ENCODE results near the gene XAB2. TPM values are rescaled to one million over a fixed set of nuclear protein-coding genes. Genes with fewer than 3 reads are reported as not detected.

Gene XAB2
- total RNA-seq, 4 donors from 2014 or later, result 26.6 to 61.9 (median 33.7) TPM

DNA sequence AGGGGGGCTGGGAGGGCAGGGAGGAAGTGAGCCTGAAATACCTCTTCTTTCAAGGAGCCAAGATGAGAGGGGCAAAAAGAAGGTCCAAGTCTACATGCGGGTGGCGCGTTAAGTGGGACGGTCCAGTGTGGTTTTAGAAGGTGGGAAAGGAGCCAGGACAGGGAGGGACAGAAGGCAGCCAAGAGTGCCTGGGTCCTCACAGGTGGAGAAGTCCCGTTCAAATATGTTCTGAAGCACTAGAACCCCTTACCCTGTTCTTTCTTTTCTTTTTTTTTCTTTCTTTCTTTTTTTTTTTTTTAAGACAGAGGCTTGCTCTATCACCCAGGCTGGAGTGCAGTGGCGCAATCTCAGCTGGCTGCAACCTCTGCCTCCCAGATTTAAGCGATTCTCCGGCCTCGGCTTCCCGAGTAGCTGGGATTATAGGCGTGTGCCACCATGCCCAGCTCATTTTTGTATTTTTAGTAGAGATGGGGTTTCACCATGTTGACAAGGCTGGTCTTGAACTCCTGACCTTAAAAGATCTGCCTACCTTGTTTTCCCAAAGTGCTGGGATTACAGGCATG lies 26.3 kb downstream of the XAB2 start:
- H3K9me3 ChIP-seq, result no peaks in the 10 kb centered on the region
- DNase-seq, result no peak
- peaks cover 0 to 18% (median 0%) of the 10 kb centered on the region in 3 donors for H3K36me3 ChIP-seq
- H3K4me1 ChIP-seq, result no peaks in the 10 kb centered on the region
- H3K27ac ChIP-seq, result no peak overlapping the region
- H3K4me3 ChIP-seq, result no peak overlapping the region
- no peak for TF ChIP-seq POLR2A (IDR thresholded peaks at IDR 0.05)
- TF ChIP-seq, protein P1, sequence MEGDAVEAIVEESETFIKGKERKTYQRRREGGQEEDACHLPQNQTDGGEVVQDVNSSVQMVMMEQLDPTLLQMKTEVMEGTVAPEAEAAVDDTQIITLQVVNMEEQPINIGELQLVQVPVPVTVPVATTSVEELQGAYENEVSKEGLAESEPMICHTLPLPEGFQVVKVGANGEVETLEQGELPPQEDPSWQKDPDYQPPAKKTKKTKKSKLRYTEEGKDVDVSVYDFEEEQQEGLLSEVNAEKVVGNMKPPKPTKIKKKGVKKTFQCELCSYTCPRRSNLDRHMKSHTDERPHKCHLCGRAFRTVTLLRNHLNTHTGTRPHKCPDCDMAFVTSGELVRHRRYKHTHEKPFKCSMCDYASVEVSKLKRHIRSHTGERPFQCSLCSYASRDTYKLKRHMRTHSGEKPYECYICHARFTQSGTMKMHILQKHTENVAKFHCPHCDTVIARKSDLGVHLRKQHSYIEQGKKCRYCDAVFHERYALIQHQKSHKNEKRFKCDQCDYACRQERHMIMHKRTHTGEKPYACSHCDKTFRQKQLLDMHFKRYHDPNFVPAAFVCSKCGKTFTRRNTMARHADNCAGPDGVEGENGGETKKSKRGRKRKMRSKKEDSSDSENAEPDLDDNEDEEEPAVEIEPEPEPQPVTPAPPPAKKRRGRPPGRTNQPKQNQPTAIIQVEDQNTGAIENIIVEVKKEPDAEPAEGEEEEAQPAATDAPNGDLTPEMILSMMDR (IDR thresholded peaks at IDR 0.05), result no peak
- no peaks in the 10 kb centered on the region for H3K27me3 ChIP-seq

DNA sequence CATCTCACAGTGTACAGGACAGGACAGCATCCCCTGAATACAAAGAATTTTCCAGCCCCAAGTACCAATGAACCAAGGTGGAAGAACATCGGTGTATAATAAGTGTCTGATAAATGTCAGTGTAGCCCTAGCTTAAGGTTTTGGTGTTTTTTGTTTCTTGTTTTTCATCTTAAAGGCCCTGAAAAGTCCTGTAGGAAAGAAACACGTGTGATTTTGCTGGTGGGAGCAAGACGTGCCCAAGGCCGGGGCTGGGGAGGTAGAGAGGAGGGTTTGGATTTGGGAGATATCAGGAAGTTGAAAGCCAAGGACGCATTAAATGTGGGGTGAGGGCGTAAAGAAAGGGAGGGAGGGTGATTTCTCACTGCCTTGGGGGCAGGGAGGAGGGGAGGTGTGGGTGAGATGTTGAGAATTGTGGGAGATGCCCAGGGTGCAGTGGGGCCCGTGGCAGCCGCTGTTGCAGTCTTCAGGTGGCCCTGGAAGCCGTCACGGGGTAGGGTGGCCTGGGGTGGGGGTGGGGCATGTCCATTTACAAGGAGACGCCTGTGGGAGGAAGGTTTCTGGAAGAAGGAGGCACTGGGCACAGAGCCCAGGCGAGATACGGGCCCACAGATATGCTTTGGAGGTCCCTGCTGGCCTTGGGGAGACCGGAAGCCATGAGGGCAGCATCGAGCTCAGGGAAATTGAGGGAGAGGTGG lies 27.0 kb downstream of the XAB2 start:
- Histone ChIP-seq H3K4me3 (no peak overlapping the region), H3K27ac (no peak overlapping the region), H3K27me3 (no peaks in the 10 kb centered on the region), H3K4me1 (no peaks in the 10 kb centered on the region), H3K36me3 (peaks cover 0 to 12% (median 0%) of the 10 kb centered on the region in 3 donors), H3K9me3 (no peaks in the 10 kb centered on the region)
- DNase-seq, result no peak
- TF ChIP-seq POLR2A (IDR thresholded peaks at IDR 0.05), result no peak
- TF ChIP-seq, protein P1 (IDR thresholded peaks at IDR 0.05), result no peak

DNA sequence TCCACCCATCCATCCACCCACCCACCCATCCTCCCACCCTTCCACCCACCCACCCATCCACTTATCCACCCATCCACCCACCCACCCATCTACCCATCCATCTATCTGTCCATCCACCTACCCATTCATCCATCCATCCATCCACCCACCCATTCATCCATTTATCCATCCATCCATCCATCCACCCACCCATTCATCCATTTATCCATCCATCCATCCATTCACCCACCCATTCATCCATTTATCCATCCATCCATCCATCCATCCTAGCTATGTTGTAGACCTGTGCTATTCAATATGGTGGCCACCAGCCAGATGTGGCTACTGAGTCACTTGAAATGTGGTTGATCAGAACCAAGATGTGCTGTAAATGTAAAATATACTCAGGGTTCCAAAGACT lies 28.6 kb downstream of the XAB2 start:
- TF ChIP-seq POLR2A (IDR thresholded peaks at IDR 0.05), result no peak
- TF ChIP-seq, protein P1 (IDR thresholded peaks at IDR 0.05), result no peak
- H3K36me3 ChIP-seq, result peaks cover 0 to 6% (median 0%) of the 10 kb centered on the region in 3 donors
- no peaks in the 10 kb centered on the region for H3K9me3 ChIP-seq
- H3K4me1 ChIP-seq, result peaks cover 0 to 9% (median 4%) of the 10 kb centered on the region in 4 donors
- H3K27me3 ChIP-seq, result peaks cover 0 to 7% of the 10 kb centered on the region in 2 donors
- H3K27ac ChIP-seq, result no peak overlapping the region
- H3K4me3 ChIP-seq, result no peak overlapping the region
- DNase-seq, result no peak

DNA sequence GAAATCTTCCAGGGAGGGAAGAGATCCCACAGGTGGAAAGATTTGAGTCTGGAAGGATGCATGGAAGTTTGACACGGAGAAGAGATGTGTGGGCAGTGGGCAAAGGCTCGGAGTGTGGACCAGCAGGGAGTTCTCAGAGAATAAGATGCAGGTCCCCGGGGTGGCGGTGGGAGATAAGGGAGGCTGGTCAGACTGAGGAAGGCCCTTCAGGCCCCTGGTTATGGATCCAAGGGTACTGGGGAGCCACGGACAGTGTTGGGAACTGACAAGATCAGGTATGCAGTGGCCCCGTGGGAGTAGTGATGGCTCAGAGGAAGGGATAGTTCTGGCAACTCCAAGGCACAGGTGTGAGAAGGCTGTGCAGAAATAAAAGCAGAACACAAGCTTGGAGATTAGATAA lies 31.2 kb downstream of the XAB2 start:
- Histone ChIP-seq H3K36me3 (no peaks in the 10 kb centered on the region), H3K4me3 (no peak overlapping the region), H3K27me3 (peaks cover 0 to 7% of the 10 kb centered on the region in 2 donors), H3K27ac (no peak overlapping the region), H3K9me3 (no peaks in the 10 kb centered on the region), H3K4me1 (peaks cover 0 to 9% (median 4%) of the 10 kb centered on the region in 4 donors)
- no peak for DNase-seq
- TF ChIP-seq, protein P1 (IDR thresholded peaks at IDR 0.05), result no peak
- TF ChIP-seq POLR2A (IDR thresholded peaks at IDR 0.05), result no peak

DNA sequence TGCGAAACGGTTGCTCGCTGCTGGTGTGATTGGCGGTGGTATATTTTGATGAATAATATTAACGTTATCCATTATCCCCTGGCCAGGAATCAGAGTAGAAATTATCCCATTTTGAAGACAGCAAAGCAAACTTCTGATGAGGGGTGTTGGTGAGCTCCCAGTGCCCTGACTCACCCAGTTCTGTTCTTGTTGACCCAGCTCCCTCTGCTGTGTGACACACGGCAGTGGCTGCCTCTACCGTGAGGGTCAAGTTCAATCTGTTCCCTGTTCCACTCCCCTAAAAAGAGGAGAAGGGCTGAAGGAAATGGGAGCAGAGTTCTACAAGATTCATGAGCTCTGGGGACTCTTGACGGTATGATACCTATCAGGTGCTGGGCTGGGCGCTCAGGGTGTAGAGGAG lies 31.7 kb downstream of the XAB2 start:
- no peak for DNase-seq
- no peak overlapping the region for H3K27ac ChIP-seq
- no peaks in the 10 kb centered on the region for H3K9me3 ChIP-seq
- no peak for TF ChIP-seq POLR2A (IDR thresholded peaks at IDR 0.05)
- TF ChIP-seq, protein P1 (IDR thresholded peaks at IDR 0.05), result no peak
- H3K4me1 ChIP-seq, result peaks cover 0 to 9% (median 4%) of the 10 kb centered on the region in 4 donors
- no peaks in the 10 kb centered on the region for H3K36me3 ChIP-seq
- H3K27me3 ChIP-seq, result peaks cover 0 to 7% of the 10 kb centered on the region in 2 donors
- H3K4me3 ChIP-seq, result peak overlapping the region in 1 of 4 donors; percentile 66

All from Peyer's patch (tissue), 4 donors.